Dermis microvascular lymphatic vessel endothelial cell (primary cell): ENCODE results near the gene RPP38. TPM values are rescaled to one million over a fixed set of nuclear protein-coding genes. Genes with fewer than 3 reads are reported as not detected.

ENCODE experiments used
- DNase-seq, 2 donors: peaks; one replicate each; pipeline versions ENCODE4 v3.0.0 to v3.0.0-alpha.2; 2010; ENCODE audit warnings: low read depth in 2 of 2
- total RNA-seq: library from RNA; depleted of rRNA; stranded (reverse); fragments of >200 nt; gene quantifications from 2 replicates; pipeline ENCODE4 v1.2.1, GENCODE V29; 2014

Gene RPP38
- total RNA-seq, 1 donor from 2014 or later = 6.5 TPM

- DNase-seq = no peak
These were observed 52.1 kb downstream of the RPP38 start for GRCh38 chr10:15149042-15149771.

- DNase-seq = no peak
These were observed 53.4 kb downstream of the RPP38 start for GRCh38 chr10:15150563-15150962.

GRCh38 chr10:15152556-15152955, 55.4 kb downstream of the RPP38 start:
- no peak for DNase-seq

Other genes with a start within 250 kb of the RPP38 start
- 9.9 and 12.2 TPM in 2 replicates for gene SUV39H2, start 218.5 kb upstream of the RPP38 start, total RNA-seq
- 5.4 and 6.7 TPM in 2 replicates for gene DCLRE1C, start 143.3 kb upstream of the RPP38 start, total RNA-seq
- not detected in 2 replicates for gene MEIG1, start 138.0 kb upstream of the RPP38 start, total RNA-seq
- 0.25 and 0.26 TPM in 2 replicates for gene OLAH, start 53.4 kb upstream of the RPP38 start, total RNA-seq
- gene ACBD7, start 8.6 kb upstream of the RPP38 start, total RNA-seq = 0.89 and 3.1 TPM in 2 replicates
- gene NMT2, start 71.3 kb downstream of the RPP38 start, total RNA-seq = 41.2 and 46.1 TPM in 2 replicates